Uterus (tissue), 2 donors: ENCODE measurements around the gene IFNL4.

Experiments used
- POLR2A ChIP-seq, 2 donors: fragments of 450-650 bp; IDR thresholded peaks; one replicate each; pipeline ENCODE4 v1.6.1; 2016; ENCODE audit warnings: antibody characterized with exemption in 2 of 2, mild to moderate bottlenecking in 1 of 2, moderate library complexity in 1 of 2
- TF ChIP-seq, protein P1 (sequence below), 4 experiments: fragments of 200-600 bp in 2 of 4; fragments of 450-650 bp in 2 of 4; sonication (generic) in 2 of 4; IDR thresholded peaks; one replicate each; pipeline ENCODE4 v1.5.1; 2016 to 2019; ENCODE audit warnings: antibody characterized with exemption in 4 of 4, mild to moderate bottlenecking in 2 of 4, moderate library complexity in 1 of 4

DNA sequence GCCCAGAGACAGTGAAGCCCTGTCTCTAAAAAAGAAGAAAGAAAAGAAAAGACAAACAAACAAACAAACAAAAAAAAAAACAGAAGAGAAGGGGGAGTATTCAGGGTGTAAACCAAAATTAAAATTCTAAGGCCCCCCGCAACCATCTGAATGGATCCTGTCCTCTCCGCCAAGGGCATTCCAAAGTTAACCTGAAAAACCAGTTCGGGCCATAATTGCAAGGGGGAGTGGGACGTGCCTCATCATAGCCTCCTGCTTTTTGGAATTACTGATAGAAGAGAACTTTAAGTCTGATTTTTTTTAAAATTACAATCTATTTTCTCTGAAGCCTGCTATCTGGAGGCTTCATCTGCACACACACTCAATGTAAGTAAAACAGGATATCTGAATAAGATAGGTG lies 13.8 kb upstream of the IFNL4 start:
- TF ChIP-seq, protein P1, sequence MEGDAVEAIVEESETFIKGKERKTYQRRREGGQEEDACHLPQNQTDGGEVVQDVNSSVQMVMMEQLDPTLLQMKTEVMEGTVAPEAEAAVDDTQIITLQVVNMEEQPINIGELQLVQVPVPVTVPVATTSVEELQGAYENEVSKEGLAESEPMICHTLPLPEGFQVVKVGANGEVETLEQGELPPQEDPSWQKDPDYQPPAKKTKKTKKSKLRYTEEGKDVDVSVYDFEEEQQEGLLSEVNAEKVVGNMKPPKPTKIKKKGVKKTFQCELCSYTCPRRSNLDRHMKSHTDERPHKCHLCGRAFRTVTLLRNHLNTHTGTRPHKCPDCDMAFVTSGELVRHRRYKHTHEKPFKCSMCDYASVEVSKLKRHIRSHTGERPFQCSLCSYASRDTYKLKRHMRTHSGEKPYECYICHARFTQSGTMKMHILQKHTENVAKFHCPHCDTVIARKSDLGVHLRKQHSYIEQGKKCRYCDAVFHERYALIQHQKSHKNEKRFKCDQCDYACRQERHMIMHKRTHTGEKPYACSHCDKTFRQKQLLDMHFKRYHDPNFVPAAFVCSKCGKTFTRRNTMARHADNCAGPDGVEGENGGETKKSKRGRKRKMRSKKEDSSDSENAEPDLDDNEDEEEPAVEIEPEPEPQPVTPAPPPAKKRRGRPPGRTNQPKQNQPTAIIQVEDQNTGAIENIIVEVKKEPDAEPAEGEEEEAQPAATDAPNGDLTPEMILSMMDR (IDR thresholded peaks at IDR 0.05) = no peak
- no peak for TF ChIP-seq POLR2A (IDR thresholded peaks at IDR 0.05)
